Heart right ventricle (tissue), 16 donors: ENCODE data around the gene CTAG1B. TPM values are rescaled to one million over a fixed set of nuclear protein-coding genes. Genes with fewer than 3 reads are reported as not detected.
"Not testable (repeated sequence)": the region's sequence is repeated elsewhere in the genome, so short reads cannot be mapped to it uniquely, and the experiment has no call there.

Experiments
- ATAC-seq, 8 donors: fragments of 200-7000 bp; cut with Tn5 transposase; one replicate each; pipeline ENCODE4 v1.9.1; 2020; ENCODE audit warnings: mild to moderate bottlenecking in 8 of 8, moderate library complexity in 8 of 8, moderate number of reproducible peaks in 1 of 8
- DNase-seq, 2 donors: peaks; one replicate each; pipeline ENCODE4 v3.0.0-alpha.2; 2020
- H3K27ac ChIP-seq, 10 donors: fragments of 200-600 bp; sonication (generic) in 2 of 10; one replicate each; pipeline versions ENCODE4 v1.5.0 to v1.8.0; 2020 to 2022; ENCODE audit warnings: mild to moderate bottlenecking in 3 of 10
- H3K27me3 ChIP-seq, 7 donors: fragments of 200-600 bp; one replicate each; pipeline ENCODE4 v1.8.0; 2021 to 2022; ENCODE audit warnings: mild to moderate bottlenecking in 2 of 7
- H3K36me3 ChIP-seq, 9 donors: fragments of 200-600 bp; sonication (generic) in 1 of 9; one replicate each; pipeline versions ENCODE4 v1.5.0 to v1.8.0; 2020 to 2022; ENCODE audit warnings: mild to moderate bottlenecking in 2 of 9
- H3K4me1 ChIP-seq, 9 donors: fragments of 200-600 bp; sonication (generic) in 1 of 9; one replicate each; pipeline versions ENCODE4 v1.5.0 to v1.8.0; 2020 to 2022; ENCODE audit warnings: mild to moderate bottlenecking in 4 of 9
- H3K4me3 ChIP-seq, 10 donors: fragments of 200-600 bp; sonication (generic) in 2 of 10; one replicate each; pipeline versions ENCODE4 v1.5.0 to v1.8.0; 2020 to 2022; ENCODE audit warnings: mild to moderate bottlenecking in 7 of 10, moderate library complexity in 2 of 10
- H3K9me3 ChIP-seq, 11 donors: fragments of 200-600 bp in 10 of 11; sonication (generic) in 2 of 11; one replicate each; pipeline versions ENCODE4 v1.5.0 to v1.8.0; 2013 to 2022; ENCODE audit warnings: mild to moderate bottlenecking in 2 of 11, control low read depth in 1 of 11, moderate library complexity in 1 of 11
- CTCF ChIP-seq, 9 donors: fragments of 200-600 bp; sonication (generic) in 2 of 9; IDR thresholded peaks; one replicate each; pipeline versions ENCODE4 v1.5.0 to v1.8.0; 2021 to 2022; ENCODE audit warnings: antibody characterized with exemption in 9 of 9, mild to moderate bottlenecking in 5 of 9, moderate library complexity in 1 of 9
- WGBS, 2 donors: extraction: QIAGEN DNeasy Blood & Tissue Kit; methylation state at CpG; one replicate each; pipeline ENCODE4 v1.1.7; 2013; ENCODE audit warnings: inconsistent platforms in 1 of 2; 5-methylcytosine and 5-hydroxymethylcytosine counted together
- intact Hi-C, 10 donors: fragments of 100-400 bp; cut with DNase I; formaldehyde crosslinking; loops; one replicate each; pipeline versions ENCODE4 v1.11.1 to v1.14.2; 2022
- polyA plus RNA-seq, 2 donors: library from polyadenylated mRNA; stranded (reverse); fragments of 200-250 nt; gene quantifications; one replicate each; pipeline ENCODE4 v1.2.3, GENCODE V29; 2013
- total RNA-seq, 10 donors: library from RNA; stranded (reverse); fragmentation: NEBNext Ultra II Directional in 3 of 10; extraction: Animal tissue kit (Norgen Biotek cat#: 25700) in 3 of 10; gene quantifications; one replicate each; pipeline versions ENCODE4 v1.2.1 to v1.2.4, GENCODE V29; 2021 to 2023
- donor health status: Arrhythmogenic right ventricular cardiomyopathy.
- donor health status: ischemic (EF 13 %, LVEDD 7.1; RV severe dilation, severe dysfunction).
- donor health status: healthy with polysubstance abuse.
- donor health status: DM: no; HTN: yes; CAD: no.
- donor health status: DM: no; HTN: no; CAD: no.
- donor health status: ischemic (EF 25% LVEDD 6.9; RV normal size, moderate dysfunction).
- donor health status: ischemic (EF 25% LVEDD 5.7; RV mildly dilated, moderate dysfunction).
- donor health status: healthy.
- donor health status: DM: yes; HTN: yes; CAD: no.
- donor health status: Ischemic cardiomyopathy.
- donor health status: ischemic (EF 35%, LVEDD 5.7; RV mildly dilated, moderate dysfunction).
- donor health status: nonischemic (EF 11% LVEDD 7.7; RV severe dilation, severe dysfunction).
- donor health status: DM: yes; HTN: yes; CAD: no.
- donor health status: PGD.
- donor health status: ischemic (EF 29% LVEDD 5.4; RV normal size, mild dysfunction).
- donor health status: nonischemic (EF 23%, LVEDD 6.1; RV moderate dilation, normal function).

The CTAG1B gene
- total and polyA plus RNA-seq, 12 donors = not detected

- H3K27ac ChIP-seq = no peak overlapping the region
- 88 to 94% methylated on average over 12 to 15 of the region's 15 CpGs for WGBS, 2 donors
- DNase-seq (no peak), ATAC-seq (no peak)
- intact Hi-C loops = no loop called here
- H3K4me1 ChIP-seq = no peaks in the 10 kb centered on the region
- H3K9me3 ChIP-seq = no peaks in the 10 kb centered on the region
- no peak for TF ChIP-seq CTCF (IDR thresholded peaks at IDR 0.05)
- H3K4me3 ChIP-seq = no peak overlapping the region
- no peaks in the 10 kb centered on the region for H3K36me3 ChIP-seq
- no peaks in the 10 kb centered on the region for H3K27me3 ChIP-seq
Measured at GRCh38 chrX:154654925-154655324, 35.8 kb upstream of the CTAG1B start.

GRCh38 chrX:154654372-154654771 is 35.3 kb upstream of the CTAG1B start:
- H3K4me3 ChIP-seq = no peak overlapping the region
- ATAC-seq (no peak), DNase-seq (no peak)
- no peak overlapping the region for H3K27ac ChIP-seq
- intact Hi-C loops = no loop called here
- H3K9me3 ChIP-seq = no peaks in the 10 kb centered on the region
- H3K4me1 ChIP-seq = no peaks in the 10 kb centered on the region
- TF ChIP-seq CTCF (IDR thresholded peaks at IDR 0.05) = no peak
- WGBS, 2 donors = 76 to 83% methylated on average over 7 to 10 of the region's 10 CpGs
- no peaks in the 10 kb centered on the region for H3K27me3 ChIP-seq
- H3K36me3 ChIP-seq = no peaks in the 10 kb centered on the region

GRCh38 chrX:154653413-154653812 is 34.3 kb upstream of the CTAG1B start, which contains the start of gene CTAG2:
Gene CTAG2 (minus strand): TSS chrX:154653579. CDS start chrX:154653515, 64 bp downstream.
- intact Hi-C loops, H3K4me3 ChIP-seq, DNase-seq, H3K9me3 ChIP-seq, H3K27me3 ChIP-seq, H3K4me1 ChIP-seq, H3K27ac ChIP-seq, H3K36me3 ChIP-seq: not testable (repeated sequence)
- WGBS, 2 donors = no CpG with 5 or more reads among the region's 27 CpGs
- ATAC-seq = peak in 1 of 8 donors; percentile 57

- intact Hi-C loops = no loop called here
- no peak for TF ChIP-seq CTCF (IDR thresholded peaks at IDR 0.05)
- H3K27me3 ChIP-seq = no peaks in the 10 kb centered on the region
- no peak overlapping the region for H3K27ac ChIP-seq
- ATAC-seq (no peak), DNase-seq (no peak)
- H3K9me3 ChIP-seq = no peaks in the 10 kb centered on the region
- H3K4me1 ChIP-seq = no peaks in the 10 kb centered on the region
- WGBS, 2 donors = 95 to 100% methylated on average over 15 to 21 of the region's 23 CpGs
- H3K36me3 ChIP-seq = no peaks in the 10 kb centered on the region
- no peak overlapping the region for H3K4me3 ChIP-seq
Measured at GRCh38 chrX:154653048-154653401, 33.9 kb upstream of the CTAG1B start.

- intact Hi-C loops = no loop called here
- no peaks in the 10 kb centered on the region for H3K9me3 ChIP-seq
- 97 to 98% methylated on average over 23 to 29 of the region's 30 CpGs for WGBS, 2 donors
- H3K36me3 ChIP-seq = no peaks in the 10 kb centered on the region
- no peaks in the 10 kb centered on the region for H3K27me3 ChIP-seq
- H3K27ac ChIP-seq = no peak overlapping the region
- no peak for ATAC-seq
- DNase-seq = no peak
- no peaks in the 10 kb centered on the region for H3K4me1 ChIP-seq
- no peak overlapping the region for H3K4me3 ChIP-seq
- no peak for TF ChIP-seq CTCF (IDR thresholded peaks at IDR 0.05)
Measured at GRCh38 chrX:154652311-154653047, 33.4 kb upstream of the CTAG1B start.
